Osteoblast (primary cell): ENCODE results near the gene RFXANK. TPM values are rescaled to one million over a fixed set of nuclear protein-coding genes. Genes with fewer than 3 reads are reported as not detected.
"Not testable (repeated sequence)": the region's sequence is repeated elsewhere in the genome, so short reads cannot be mapped to it uniquely, and the experiment has no call there.

ENCODE experiments used
- DNase-seq: peaks from one replicate; pipeline ENCODE4 v3.0.0; 2011; ENCODE audit warnings: low spot score, mixed read lengths; ENCODE audit not compliant: insufficient read length; ENCODE audit errors: missing footprints
- H2AFZ ChIP-seq: 2 replicates; pipeline ENCODE4 v1.6.0; 2011; ENCODE audit warnings: mild to moderate bottlenecking, low read length
- H3K27ac ChIP-seq: 2 replicates; pipeline ENCODE4 v1.5.1; 2011; ENCODE audit warnings: mild to moderate bottlenecking, low read depth, low read length, moderate library complexity
- H3K27me3 ChIP-seq: 2 replicates; pipeline ENCODE4 v1.6.0; 2012; ENCODE audit warnings: mild to moderate bottlenecking, control low read depth, inconsistent platforms, low read length, moderate library complexity; ENCODE audit not compliant: insufficient read depth
- H3K36me3 ChIP-seq: 2 replicates; pipeline ENCODE4 v1.5.1; 2011; ENCODE audit warnings: mild to moderate bottlenecking, low read length, control low read depth, moderate library complexity; ENCODE audit not compliant: insufficient read depth
- H3K4me1 ChIP-seq: 2 replicates; pipeline ENCODE4 v1.5.1; 2011; ENCODE audit warnings: mild to moderate bottlenecking, low read length, control low read depth, moderate library complexity; ENCODE audit not compliant: insufficient read depth
- H3K4me2 ChIP-seq: 2 replicates; pipeline ENCODE4 v1.6.0; 2011; ENCODE audit warnings: mild to moderate bottlenecking, low read length; ENCODE audit not compliant: insufficient read depth
- H3K4me3 ChIP-seq: fragments of 200-600 bp; sonication (generic); 3 replicates; pipeline ENCODE4 v1.5.1; 2012; ENCODE audit warnings: mild to moderate bottlenecking, low read length, inconsistent platforms; ENCODE audit not compliant: insufficient read depth
- H3K79me2 ChIP-seq: 2 replicates; pipeline ENCODE4 v1.6.0; 2012; ENCODE audit warnings: mild to moderate bottlenecking, low read length, control low read depth, inconsistent platforms; ENCODE audit not compliant: insufficient read depth
- H3K9me3 ChIP-seq: 2 replicates; pipeline ENCODE4 v1.5.1; 2011; ENCODE audit warnings: low read depth, low read length, control low read depth
- H4K20me1 ChIP-seq: 2 replicates; pipeline ENCODE4 v1.6.0; 2012; ENCODE audit warnings: mild to moderate bottlenecking, low read length, control low read depth; ENCODE audit not compliant: insufficient read depth
- CTCF ChIP-seq: IDR thresholded peaks from 2 replicates; pipeline ENCODE4 v1.5.1; 2011; ENCODE audit warnings: mild to moderate bottlenecking, low read depth, low read length, moderate library complexity; ENCODE audit errors: extremely low read depth
- total RNA-seq: library from RNA; depleted of rRNA; stranded (reverse); fragments of >200 nt; gene quantifications from 2 replicates; pipeline ENCODE4 v1.2.3, GENCODE V29; 2012

Gene RFXANK
- total RNA-seq, 1 donor: 47.4 TPM

- DNase-seq: peak; percentile 15
- Histone ChIP-seq H3K27me3 (peaks cover 15% of the 10 kb centered on the region), H3K4me2 (no peak overlapping the region), H3K79me2 (no peaks in the 10 kb centered on the region), H3K36me3 (no peaks in the 10 kb centered on the region), H2AFZ (no peak overlapping the region), H3K27ac (no peak overlapping the region), H3K4me3 (no peak overlapping the region), H3K4me1 (no peaks in the 10 kb centered on the region), H3K9me3 (no peaks in the 10 kb centered on the region), H4K20me1 (peaks cover 7% of the 10 kb centered on the region)
- no peak for TF ChIP-seq CTCF
Observed at GRCh38 chr19:19217099-19217498, 25.0 kb downstream of the RFXANK start.

- no peaks in the 10 kb centered on the region for H3K4me1 ChIP-seq
- H3K36me3 ChIP-seq: no peaks in the 10 kb centered on the region
- peak; percentile 68 for DNase-seq
- no peak for TF ChIP-seq CTCF
- peaks cover 7% of the 10 kb centered on the region for H4K20me1 ChIP-seq
- H3K9me3 ChIP-seq: no peaks in the 10 kb centered on the region
- H3K4me3 ChIP-seq: no peak overlapping the region
- no peak overlapping the region for H3K27ac ChIP-seq
- peaks cover 8% of the 10 kb centered on the region for H3K27me3 ChIP-seq
- H3K79me2 ChIP-seq: no peaks in the 10 kb centered on the region
- no peak overlapping the region for H2AFZ ChIP-seq
- H3K4me2 ChIP-seq: no peak overlapping the region
Observed at GRCh38 chr19:19218911-19219310, 26.9 kb downstream of the RFXANK start.

- H3K36me3 ChIP-seq, H3K4me1 ChIP-seq, H2AFZ ChIP-seq, H3K27ac ChIP-seq, H4K20me1 ChIP-seq, H3K4me3 ChIP-seq, H3K9me3 ChIP-seq, H3K79me2 ChIP-seq, H3K4me2 ChIP-seq, DNase-seq: not testable (repeated sequence)
- peaks cover 15% of the 10 kb centered on the region for H3K27me3 ChIP-seq
Observed at GRCh38 chr19:19221000-19221399, 28.9 kb downstream of the RFXANK start.

GRCh38 chr19:19223060-19223459 lies 31.0 kb downstream of the RFXANK start:
- no peaks in the 10 kb centered on the region for H3K4me1 ChIP-seq
- H3K79me2 ChIP-seq: no peaks in the 10 kb centered on the region
- no peaks in the 10 kb centered on the region for H4K20me1 ChIP-seq
- no peak overlapping the region for H2AFZ ChIP-seq
- H3K9me3 ChIP-seq: no peaks in the 10 kb centered on the region
- peaks cover 15% of the 10 kb centered on the region for H3K27me3 ChIP-seq
- TF ChIP-seq CTCF: no peak
- DNase-seq: peak; percentile 66
- no peak overlapping the region for H3K27ac ChIP-seq
- H3K4me3 ChIP-seq: no peak overlapping the region
- no peak overlapping the region for H3K4me2 ChIP-seq
- H3K36me3 ChIP-seq: no peaks in the 10 kb centered on the region
